Measurements from ENCODE around the gene PAWR. TPM values are rescaled to one million over a fixed set of nuclear protein-coding genes. Genes with fewer than 3 reads are reported as not detected.
"Not testable (repeated sequence)": the region's sequence is repeated elsewhere in the genome, so short reads cannot be mapped to it uniquely, and the experiment has no call there.

The PAWR gene
- total RNA-seq, 1 donor from 2014 or later = 7.2 TPM

- DNase-seq; intact Hi-C loops (cut with DNase I); ATAC-seq (ENCODE audit: poor library complexity): not testable (repeated sequence)
These were observed 146.3 kb downstream of the PAWR start for GRCh38 chr12:79544439-79544838.

GRCh38 chr12:79537675-79538074, 153.1 kb downstream of the PAWR start:
- no peak for DNase-seq
- ATAC-seq (ENCODE audit: poor library complexity) = no peak
- intact Hi-C loops (cut with DNase I) = no loop called here

GRCh38 chr12:79535751-79536150, 155.0 kb downstream of the PAWR start:
- intact Hi-C loops (cut with DNase I) = no loop called here
- ATAC-seq (ENCODE audit: poor library complexity) (no peak), DNase-seq (no peak)

Other genes starting within 250 kb of the PAWR start
- 38.8 TPM for gene PPP1R12A, start 244.1 kb upstream of the PAWR start, total RNA-seq